Activated CD4-positive, CD25-positive, alpha-beta regulatory T cell (primary cell): ENCODE results near the gene MYOM3.

Source experiments
- DNase-seq, 4 experiments: peaks; one replicate each; lab custom pipeline; 2025; lab: John Stamatoyannopoulos, UW

Gene MYOM3

DNA sequence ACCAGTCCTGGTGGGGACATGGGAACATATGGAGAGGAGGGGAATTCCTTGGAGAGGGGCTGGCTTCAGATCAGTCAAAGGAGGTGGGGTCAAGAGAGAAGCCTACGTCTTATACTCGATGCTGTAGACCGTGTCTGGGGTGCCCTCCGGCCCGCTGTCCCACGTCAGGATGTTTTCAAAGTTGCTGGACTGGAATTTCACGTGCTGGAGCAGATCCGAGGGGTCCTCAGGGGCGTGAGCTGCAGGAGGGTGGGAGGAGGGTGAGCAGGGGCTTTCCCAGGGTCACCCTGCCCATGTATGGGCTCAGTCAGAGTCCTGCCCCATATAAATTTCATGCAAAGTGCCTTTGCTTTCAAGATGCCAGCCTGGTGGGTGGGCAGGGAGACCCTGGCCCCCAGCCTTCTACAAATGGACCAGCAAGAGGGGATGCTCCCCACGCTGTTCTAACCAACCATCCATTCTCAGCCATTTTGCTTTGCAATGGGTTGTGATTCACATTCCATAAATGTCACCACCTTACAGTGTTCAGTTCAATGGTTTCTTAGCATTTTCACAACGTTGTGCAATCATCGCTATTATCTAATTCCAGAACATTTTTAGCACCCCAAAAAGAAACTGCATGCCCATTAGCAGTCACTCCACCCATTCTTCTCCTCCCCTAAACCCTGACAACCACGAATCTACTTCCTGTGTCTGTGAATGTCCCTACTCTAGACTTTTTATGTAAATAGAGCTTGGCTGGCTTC, 26.7 kb upstream of the MYOM3 start:
- no peak for DNase-seq

DNA sequence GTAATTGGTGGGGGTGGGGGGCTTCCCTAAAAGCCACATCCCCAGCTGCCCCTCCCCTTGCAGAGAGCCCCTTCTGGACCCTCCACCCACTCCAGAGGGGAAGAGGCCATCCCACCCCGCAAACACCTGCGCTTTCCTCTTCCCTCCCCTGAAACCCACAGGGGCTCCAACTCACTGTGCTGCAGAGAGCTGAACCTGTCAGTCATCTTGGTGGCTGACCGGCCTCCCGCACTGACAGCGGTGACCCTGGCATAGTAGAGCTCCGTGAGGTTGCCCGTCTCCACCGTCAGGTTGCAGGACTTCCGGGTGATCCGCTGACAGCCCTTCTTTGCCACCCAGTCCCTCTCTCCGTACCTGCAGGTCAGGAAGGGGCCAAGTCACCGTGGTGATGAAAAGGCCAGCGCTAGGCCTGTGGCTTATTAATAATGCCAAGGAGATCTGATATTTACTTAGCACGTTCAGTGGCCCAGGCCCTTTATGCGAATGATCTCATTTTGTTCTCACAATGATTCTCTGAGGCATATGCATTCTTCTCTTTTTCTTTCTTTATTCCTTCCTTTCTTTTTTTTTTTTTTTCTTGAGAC, 25.1 kb upstream of the MYOM3 start:
- no peak for DNase-seq

DNA sequence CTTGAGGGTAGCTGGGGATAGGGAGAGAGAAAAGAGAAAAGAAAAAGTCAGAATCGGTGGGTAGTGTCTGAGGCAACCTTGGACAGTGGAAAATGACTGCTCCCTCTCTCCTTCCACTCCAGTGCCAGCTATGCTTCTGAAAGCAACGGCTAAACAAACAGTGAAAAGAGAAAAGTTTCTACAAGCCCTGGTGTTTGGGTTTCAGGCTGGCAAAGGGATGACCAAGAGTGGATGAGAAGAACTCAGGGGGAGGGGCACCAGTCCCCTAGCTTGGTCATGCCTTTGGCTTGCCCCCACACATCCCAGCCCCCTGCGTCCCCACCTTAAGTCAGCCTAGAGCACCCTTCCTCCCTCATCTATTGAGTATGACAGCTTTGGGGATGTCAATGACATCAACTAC, 22.4 kb upstream of the MYOM3 start:
- no peak for DNase-seq

DNA sequence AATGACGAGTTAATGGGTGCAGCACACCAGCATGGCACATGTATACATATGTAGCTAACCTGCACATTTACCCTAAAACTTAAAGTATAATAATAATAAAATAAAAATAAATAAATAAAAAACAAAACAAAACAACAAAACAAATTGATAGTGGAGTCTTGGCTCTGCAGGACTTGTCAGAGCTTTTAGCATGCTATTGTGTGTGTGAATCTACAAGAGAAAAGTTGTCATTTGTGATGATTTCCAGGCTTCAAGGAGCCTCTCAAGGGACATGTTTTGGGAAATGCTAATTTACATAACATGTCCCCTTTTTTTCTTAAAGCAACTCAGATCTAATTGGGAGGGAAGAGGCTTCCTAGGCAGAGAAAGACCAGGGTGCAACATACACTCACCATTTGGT, 21.9 kb upstream of the MYOM3 start:
- DNase-seq, result no peak

DNA sequence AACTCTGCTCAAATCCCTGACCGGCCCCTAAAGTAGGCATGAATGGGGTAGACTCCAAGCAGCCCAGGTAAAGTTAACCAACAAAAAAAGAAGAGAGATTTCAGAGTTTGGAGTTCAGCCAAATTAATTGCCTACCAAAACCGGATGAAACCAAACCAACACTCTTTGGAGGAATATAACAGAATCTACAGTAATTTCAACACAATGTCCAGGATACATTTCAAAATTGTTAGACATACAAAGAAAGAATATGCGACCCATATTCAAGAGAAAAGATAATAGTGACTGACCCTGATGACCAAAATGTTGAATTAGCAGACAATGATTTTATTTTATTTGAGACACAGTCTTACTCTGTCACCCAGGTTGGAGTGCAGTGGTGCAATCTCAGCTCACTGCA, 18.4 kb upstream of the MYOM3 start:
- DNase-seq, result no peak

DNA sequence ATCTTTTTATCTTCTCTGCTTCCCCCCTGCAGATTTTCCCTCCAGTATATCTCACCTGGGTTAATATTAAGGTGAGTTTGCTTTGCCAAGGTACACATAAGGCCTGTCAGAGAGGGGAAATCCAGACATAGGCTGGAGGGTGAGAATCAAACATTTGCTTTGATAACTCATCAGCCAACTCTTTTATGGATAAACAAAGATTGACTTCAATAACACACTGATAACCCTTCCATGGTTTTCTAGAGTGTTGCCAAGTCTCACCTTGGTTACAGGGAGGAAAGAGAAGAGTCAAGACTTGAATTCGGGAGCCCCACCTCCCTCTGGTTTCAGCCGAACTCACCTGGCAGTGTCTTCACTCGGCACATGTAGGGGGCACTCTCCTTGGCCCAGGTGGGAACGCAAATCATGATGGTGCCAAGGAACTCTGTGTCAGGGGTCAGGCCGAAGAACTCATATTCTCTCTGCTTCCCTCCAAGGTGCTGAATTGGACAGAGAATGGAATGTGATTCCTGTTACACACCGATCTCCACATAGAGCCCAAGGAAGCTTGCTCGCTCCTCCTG, 15.9 kb upstream of the MYOM3 start:
- DNase-seq, result no peak

DNA sequence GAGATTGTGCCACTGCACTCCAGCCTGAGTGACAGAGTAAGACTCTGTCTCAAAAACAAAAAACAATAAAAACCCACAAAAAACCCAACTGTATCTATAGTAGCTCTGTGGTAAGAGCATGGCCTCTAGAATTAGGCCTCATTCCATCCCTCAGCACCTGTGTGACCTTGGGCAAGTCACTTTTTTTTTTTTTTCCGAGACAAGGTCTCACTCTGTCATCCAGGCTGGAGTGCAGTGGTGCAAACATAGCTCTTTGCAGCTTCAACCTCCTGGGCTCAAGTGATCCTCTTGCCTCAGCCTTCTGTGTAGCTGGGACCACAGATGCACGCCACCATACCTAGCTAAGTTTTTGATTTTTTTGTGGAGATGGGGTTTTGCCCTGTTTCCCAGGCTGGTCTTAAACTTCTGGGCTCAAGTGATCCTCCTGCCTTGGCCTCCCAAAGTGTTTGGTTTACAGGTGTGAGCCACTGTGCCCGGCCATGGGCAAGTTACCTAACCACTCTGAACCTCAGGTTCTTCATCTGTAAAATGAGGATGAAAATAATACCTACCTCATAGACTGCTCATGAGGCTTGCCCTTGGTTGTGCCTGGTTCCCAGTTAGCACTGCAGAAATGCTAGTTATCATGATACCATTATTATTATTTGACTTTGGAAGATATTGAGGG, 15.3 kb upstream of the MYOM3 start:
- no peak for DNase-seq

DNA sequence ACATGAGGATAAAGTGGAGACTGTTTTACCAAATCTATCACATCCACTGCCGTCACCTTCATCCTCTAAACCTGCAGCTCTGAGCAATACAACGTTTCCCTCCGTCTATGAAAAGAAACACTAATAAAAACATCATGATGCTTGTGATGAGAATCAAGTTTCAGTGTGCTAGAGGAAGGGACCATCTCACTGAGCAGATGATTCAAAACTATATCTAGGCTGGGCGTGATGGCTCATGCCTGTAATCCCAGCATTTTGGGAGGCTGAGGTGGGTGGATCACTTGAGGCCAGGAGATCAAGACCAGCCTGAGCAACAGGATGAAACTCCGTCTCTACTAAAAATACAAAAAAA, 14.7 kb upstream of the MYOM3 start:
- no peak for DNase-seq

DNA sequence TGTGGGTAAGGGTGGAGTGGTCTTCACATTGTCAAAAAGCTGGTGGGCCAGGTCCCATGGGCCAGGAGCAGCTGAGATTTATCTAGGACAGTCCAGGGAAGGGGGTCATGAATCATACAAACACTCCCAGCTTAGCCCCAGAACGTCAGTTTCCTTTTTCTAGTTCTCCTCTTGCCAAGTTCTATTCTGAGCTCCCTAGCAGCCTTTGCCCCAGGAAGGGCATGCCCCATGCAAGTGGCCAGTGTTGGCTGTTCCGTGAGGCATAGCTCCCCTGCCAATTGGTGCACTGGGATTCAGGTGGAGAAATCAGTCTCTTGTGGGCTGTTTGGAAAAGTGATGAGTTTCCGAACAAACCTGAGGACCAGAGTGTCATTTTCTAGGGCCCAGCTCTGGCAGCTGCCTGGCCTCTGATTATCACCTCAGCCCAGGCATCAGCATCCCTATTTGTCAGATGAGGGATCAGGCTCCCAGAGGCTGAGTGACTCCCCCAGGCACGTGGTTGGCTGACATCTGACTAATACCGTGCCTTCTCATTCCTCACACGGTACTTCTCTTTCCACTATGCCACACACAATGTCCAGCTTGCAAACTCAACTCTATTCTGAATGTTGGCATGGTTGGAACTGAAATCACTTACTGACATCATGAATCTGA, 14.2 kb upstream of the MYOM3 start:
- DNase-seq, result no peak

DNA sequence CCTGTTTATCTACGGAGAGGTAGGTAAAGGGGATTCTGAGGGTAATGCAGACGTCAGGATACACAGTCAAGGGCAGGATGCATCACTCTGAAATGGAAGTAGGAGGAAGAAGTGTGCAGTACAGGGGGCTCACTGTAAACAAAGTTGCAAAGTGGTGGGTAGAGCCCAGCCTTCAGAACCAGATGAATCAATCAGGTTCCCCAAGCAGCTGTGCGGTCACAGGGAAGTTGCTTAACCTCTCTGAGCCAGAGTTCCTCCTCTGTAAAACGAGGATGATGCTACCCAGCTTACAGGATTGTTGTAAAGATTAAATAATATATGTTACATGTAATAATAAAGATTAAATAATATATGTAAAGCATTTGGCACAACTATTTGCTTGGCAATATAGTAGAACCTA, 13.5 kb upstream of the MYOM3 start:
- no peak for DNase-seq

DNA sequence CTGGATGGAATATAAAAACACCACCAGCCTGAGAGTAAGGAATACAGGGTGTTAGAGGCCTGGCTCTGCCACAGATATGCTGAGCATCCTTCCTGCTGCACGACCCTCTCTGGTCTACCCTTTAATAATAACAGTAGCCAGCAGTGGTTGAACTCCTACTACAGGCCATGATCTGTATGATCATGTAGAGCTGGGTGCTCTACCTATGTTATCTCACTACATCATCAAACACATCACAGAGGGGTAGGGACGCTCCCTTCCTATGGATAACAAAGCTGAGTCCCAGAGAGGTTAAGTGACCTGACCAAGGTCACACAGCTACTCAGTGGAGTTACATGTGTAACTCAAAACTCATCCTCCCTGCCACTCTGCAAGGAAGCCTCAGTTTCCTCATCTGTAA, 13.0 kb upstream of the MYOM3 start:
- DNase-seq, result no peak

DNA sequence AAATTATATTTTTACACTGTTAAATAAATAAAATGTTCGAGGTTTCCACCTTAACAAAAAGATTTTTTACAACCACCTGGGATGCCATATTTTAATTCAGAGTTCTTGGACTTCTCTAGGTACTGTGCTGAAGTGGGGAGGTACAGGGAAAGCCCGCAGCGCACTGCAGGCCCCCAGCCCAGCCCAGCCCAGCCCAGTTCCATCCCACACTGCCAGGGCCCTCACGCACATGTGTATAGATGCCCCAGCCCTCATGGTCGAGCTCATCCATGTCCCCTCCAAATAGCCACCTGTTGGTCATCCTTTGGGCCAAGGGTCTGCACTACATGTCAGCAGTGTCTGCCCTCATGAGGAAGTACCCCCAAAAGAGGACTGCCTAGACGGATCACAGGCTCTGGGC, 11.7 kb upstream of the MYOM3 start:
- no peak for DNase-seq

DNA sequence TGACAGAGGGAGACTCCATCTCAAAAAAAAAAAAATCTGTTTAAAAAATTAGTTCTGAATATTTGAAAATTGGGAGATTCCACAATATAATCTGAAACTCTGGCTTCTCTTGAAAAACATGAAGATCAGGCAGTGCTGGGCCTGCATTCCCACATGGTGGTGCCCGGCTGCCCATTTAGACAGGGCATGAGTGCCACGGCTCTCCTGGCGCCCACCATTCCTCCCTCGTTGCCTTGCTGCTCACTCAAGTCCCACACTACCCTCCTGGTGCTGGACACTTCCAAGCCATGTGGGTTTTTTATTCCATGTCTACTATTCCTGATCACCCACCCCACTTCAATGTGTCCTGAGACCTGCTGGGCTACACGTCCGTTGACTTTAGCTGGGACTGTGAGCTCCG, 10.8 kb upstream of the MYOM3 start:
- no peak for DNase-seq

DNA sequence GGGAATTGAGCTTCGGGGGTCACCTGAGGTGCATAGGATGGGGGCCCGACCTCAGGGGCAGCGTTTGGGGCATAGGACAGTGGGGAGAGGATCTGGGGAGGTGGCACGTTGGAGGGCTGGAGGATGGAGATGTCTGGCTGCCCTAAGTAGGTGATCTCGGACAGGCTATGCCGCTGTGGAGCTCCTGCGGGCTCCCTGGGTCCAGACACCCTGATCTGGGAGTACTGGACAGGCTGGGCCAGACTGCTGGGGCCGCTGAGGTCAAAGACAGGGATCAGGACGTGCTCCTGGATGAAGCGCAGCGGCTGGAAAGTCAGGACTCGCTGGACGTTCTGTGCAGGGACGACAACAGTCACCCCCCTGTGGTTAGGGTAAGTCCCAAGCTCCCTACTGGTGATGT, 9.5 kb upstream of the MYOM3 start:
- DNase-seq, result no peak

DNA sequence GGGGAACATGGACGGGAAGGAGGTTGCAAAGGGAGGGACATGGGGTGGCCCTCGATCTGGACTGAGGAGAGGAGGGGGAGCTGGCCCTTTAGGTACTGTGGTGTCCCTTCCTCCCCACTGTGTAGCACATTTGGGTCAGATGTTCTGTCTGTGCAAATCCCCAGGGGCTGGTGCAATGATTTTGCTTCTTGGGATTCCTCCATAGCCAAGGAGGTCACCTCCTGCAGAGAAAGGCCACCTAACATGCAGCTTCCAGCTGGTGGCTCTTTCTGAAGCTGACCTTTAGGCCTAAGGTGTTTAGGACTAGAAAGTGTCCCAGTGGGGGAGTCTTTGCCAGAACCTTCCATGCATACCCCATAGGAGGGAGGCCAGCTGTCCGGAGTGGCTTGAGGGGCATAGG, 9.0 kb upstream of the MYOM3 start:
- DNase-seq, result no peak

DNA sequence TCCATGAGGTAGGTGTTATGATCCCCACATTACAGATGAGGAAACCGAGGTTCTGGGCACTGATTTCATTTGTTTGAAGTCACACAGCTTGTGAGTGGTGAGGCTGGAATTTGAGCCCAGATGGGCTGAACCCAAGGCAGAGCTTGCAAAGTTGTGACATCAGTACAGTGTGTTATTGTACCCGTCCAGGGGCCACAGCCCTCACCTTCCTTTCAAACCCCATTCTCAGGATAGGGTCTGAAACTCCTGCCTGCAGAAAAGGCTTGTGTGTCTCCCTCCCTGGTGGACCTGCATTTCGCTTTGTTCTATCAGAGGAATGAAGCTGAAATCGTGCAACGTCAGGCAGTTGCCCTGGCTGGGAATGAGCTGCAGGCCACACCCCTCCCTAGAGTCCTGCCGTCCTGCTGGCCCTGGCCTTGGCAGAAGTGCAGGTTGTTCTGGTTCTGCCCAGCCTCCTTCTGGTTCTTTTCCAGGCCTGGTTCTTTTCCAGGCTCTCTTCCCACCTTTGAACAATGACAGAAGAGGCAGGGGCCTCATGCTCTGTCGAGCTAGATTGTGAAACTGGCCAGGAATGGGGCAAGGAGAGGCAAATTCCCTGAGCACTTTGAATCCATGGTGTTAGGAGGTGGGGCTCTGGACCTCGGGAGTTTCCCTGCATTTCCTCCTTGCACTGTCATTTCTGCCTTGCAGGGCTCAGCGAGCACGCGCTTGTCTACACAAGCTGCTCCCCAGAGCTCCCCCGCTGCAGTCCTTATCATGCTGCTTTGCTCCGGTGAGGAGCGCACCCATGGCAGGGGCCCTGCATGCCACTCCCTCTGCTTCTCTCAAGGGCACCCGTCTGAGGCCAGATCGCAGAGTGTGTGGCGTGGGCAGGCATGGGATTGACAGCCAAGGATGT, 8.2 kb upstream of the MYOM3 start:
- no peak for DNase-seq

DNA sequence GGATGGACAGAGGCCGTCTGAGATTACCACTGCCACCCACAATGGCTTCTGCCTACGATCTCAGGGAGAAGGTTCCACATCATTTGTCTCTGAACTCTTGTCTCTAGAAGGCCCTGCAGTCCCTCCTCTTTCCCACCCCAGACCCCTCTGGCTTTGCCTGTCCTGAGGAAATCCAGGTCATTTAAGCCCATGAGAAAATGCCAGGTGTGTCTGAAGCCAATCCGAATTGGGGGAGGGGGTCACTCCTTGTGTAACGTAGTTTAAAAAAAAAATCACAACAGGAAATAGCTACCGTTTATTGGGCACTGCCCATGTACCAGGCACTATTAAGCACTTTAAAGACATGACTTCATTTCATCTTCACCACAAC, 7.5 kb upstream of the MYOM3 start:
- DNase-seq, result no peak

DNA sequence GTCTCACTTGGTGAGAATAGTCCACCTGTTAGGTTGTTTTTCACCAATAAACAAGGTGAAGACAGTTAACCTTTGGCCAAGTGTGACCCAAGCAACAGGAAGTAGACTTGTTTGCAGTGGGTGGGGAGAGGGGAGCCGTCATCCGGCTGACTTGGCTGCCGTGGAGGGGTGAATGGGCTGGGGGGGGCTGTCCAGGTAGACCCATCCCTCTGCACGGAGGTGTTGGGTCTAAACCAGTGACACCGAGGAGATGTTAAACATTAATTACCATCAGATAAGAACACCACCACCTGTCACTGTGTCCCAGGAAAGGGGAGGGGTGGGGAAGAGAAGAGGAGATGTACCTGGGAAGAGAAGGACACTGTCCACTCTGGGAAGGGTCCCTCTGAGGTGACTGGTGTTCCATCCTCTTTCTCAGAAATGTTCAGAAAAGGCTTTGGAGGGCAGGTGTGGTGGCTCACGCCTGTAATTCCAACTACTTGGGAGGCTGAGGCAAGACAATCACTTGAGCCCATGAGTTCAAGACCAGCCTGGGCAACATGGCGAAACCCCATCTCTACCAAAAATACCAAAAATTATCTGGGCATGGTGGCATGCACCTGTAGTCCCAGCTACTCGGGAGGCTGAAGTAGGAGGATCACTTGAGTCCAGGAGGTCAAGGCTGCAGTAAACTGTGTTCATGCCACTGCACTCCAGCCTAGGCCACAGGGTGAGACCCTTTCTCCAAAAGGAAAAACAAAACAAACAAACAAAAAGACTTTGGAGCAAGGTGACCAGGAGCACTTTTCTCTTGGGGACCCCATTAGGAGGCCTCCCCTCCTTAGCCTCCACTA, 6.7 kb upstream of the MYOM3 start:
- no peak for DNase-seq

DNA sequence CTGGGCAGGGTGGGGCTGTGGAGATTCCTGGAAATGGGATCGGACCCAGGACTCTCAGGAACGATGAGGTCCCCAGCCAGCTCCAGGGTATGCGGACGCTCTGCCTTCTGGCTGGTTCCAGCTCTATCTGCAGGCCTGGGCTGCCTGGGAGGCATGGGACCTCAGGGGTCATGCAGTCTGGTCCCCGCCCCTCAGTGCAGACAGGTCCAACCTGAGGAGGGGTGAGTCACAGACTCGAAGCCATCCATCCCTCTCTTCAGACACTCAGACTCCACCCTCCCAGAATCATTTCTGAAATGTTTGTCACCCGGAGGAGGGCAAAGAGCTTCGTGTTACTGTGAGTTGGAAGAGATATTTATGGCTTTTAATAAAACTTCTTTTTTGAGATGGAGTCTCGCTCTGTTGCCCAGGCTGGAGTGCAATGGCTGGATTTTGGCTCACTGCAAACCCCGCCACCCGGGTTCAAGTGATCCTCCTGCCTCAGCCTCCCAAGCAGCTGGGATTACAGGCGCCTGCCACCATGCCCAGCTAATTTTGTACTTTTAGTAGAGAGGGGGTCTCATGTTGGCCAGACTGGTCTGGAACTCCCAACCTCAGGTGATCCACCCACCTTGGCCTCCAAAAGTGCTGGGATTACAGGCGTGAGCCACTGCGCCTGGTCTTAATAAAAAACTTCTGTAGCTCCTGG, 5.9 kb upstream of the MYOM3 start:
- DNase-seq, result no peak

DNA sequence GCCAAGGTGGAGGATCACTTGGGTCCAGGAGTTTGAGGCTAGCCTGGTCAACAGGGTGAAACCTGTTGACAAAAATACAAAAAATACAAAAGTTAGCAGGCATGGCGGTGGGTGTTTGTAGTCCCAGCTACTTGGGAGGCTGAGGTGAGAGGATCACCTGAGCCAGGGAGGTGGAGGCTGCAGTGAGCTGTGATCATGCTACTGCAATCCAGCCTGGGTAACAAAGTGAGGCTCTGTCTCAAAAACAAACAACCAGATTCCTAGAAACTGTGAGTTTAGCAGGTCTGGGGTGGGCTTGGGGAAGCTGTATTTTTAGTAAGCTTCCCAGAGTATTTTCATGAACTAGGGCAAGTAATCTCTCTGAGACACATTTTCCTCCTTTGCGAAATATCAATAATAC, 5.2 kb upstream of the MYOM3 start:
- DNase-seq, result no peak
